Coronary artery (tissue), 2 donors: ENCODE measurements around the gene N4BP2L2.

Experiments used
- DNase-seq: peaks from one replicate; pipeline ENCODE4 v3.0.0-alpha.2; 2017; ENCODE audit warnings: low spot score
- H3K27ac ChIP-seq, 2 donors: fragments of 200-600 bp; sonication (generic); one replicate each; pipeline ENCODE4 v1.5.1; 2016 to 2019
- H3K4me3 ChIP-seq: fragments of 200-600 bp; sonication (generic); 2 replicates; pipeline ENCODE4 v1.5.1; 2016; ENCODE audit warnings: mild to moderate bottlenecking, moderate library complexity
- TF ChIP-seq, protein P1 (sequence below): fragments of 200-600 bp; sonication (generic); IDR thresholded peaks from one replicate; pipeline ENCODE4 v1.5.1; 2019; ENCODE audit warnings: antibody characterized with exemption

Gene N4BP2L2

DNA sequence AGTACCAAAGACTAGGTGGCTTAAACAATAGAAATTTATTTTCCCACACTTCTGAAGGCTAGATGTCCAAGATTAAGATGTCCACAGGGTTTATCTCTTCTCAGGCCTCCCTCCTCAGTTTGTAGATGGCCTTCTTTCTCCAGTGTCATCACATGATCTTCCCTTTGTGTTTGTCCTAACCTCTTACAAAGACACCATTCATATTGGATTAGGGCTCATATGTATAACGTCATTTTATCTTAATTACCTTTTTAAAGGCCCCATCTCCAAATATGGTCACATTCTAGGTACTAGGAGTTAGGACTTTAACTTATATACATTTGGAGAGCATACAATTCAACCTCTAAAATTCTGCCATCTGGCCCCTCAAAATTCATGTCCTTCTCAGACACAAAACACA is 34.3 kb downstream of the N4BP2L2 start:
- H3K27ac ChIP-seq: no peak overlapping the region
- TF ChIP-seq, protein P1, sequence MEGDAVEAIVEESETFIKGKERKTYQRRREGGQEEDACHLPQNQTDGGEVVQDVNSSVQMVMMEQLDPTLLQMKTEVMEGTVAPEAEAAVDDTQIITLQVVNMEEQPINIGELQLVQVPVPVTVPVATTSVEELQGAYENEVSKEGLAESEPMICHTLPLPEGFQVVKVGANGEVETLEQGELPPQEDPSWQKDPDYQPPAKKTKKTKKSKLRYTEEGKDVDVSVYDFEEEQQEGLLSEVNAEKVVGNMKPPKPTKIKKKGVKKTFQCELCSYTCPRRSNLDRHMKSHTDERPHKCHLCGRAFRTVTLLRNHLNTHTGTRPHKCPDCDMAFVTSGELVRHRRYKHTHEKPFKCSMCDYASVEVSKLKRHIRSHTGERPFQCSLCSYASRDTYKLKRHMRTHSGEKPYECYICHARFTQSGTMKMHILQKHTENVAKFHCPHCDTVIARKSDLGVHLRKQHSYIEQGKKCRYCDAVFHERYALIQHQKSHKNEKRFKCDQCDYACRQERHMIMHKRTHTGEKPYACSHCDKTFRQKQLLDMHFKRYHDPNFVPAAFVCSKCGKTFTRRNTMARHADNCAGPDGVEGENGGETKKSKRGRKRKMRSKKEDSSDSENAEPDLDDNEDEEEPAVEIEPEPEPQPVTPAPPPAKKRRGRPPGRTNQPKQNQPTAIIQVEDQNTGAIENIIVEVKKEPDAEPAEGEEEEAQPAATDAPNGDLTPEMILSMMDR: no peak
- H3K4me3 ChIP-seq: no peak overlapping the region
- DNase-seq: no peak

DNA sequence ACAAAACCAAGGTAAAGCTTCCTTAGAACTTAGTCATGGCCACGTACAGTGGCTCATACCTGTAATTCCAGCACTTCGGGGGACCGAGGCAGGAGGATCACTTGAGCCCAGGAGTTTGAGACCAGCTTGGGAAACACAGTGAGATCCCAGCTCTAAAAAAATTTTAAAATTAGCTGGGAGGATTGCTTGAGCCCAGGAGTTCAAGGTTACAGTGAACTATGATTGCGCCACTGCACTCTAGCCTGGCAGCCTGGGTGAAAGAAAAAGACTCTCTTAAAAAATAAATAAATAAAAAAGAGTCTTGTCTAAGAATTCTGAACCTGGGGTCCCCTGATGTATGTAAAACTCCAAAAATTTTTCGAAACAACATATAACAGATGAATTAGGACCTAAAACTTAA is 34.9 kb downstream of the N4BP2L2 start:
- DNase-seq: no peak
- Histone ChIP-seq H3K27ac (no peak overlapping the region), H3K4me3 (no peak overlapping the region)
- TF ChIP-seq, protein P1: no peak

DNA sequence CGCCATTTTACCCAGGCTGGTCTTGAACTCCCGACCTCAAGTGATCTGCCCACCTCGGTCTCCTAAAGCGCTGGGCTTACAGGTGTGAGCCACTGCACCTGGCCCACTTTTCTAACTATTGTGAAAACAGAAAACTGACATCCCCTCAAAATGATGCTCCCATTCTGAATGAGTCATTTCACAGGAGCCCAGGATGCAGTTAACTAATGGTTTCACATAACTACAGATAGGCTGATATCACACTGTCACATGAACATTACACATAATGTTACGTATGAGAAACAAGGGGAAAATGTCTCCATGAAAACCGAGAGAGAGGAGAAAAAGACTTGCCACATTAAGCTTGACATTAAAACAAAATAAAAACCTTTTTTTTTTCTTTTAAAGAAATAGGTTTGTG is 37.5 kb downstream of the N4BP2L2 start:
- TF ChIP-seq, protein P1: no peak
- Histone ChIP-seq H3K27ac (no peak overlapping the region), H3K4me3 (no peak overlapping the region)
- DNase-seq: no peak

DNA sequence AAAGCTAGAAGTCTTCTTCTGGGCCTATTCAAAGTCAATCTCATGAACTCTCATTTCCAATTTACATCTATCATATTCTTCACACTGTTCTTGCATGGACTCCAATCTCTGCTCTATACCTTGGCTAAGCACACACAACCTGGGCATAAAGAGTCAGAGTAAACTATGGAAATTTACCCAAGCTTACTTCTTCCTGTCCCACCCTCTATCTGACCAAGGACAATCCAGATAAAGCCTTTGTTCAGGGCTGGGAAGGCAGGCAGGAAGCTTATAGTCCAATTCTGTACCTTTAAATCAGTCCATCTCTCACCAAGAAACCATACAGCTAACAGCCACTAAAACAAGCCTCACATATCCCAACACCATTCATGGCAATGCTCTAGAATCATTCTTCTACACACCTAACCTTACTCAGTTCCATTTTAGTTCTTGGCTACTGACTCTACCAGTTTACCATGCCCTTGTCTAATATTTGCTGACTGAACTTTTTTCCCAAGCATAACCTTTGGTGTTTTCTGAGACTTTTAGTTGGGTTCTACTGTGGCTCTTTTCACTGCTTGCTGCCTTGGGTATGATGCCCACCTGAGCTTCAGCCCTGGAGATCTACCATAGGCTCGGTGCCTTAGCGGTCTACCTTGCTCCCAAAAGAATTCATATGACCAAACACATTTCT is 38.9 kb downstream of the N4BP2L2 start:
- Histone ChIP-seq H3K4me3 (no peak overlapping the region), H3K27ac (no peak overlapping the region)
- TF ChIP-seq, protein P1: no peak

DNA sequence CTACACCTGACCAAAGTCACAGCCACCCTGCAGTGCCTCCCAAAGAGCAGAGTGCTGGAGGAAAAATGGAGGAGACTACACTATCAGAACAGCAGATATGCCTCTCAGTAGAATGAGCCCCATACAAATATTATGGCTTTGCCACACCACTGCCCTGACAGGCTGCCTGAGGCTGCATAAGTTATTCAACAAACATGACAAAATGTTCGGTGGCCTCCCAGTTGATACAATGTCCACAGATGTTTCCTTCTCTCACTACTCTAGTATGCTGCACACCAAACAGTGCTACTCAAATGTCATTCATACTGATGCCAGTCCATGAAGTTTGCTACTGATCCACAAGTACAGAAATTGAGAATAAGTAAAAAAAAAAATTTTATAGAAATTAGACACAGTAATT is 41.0 kb downstream of the N4BP2L2 start:
- DNase-seq: no peak
- H3K27ac ChIP-seq: no peak overlapping the region
- TF ChIP-seq, protein P1: no peak
- no peak overlapping the region for H3K4me3 ChIP-seq

More for the DNA sequence above, 38.9 kb downstream of the N4BP2L2 start:
- DNase-seq: no peak

DNA sequence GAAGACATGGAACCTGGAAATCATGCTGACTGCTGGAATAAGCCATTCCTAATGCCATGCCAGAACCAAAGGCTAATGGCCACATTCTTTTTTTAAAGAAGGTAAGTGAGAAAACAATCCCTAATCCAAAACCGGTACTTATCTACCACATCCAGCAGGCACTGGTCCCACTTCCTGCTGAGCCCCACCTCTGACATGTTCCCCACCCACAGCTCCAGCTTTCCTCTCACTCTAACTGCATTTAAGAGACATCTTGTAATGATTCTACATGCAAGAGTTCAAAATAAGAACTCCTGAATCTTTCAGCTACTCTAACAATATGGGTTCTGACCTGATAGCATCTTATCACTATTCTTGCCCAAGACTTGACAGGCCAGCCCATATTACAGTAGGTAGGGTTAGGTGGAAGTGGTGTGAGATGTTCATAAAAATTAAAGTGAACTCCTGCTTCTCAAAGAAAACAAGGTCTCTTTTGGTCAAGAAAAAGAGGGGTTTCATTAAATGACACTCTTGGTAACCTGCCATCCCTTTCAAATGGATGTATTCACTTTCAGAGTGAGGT is 41.9 kb downstream of the N4BP2L2 start:
- no peak overlapping the region for H3K27ac ChIP-seq
- H3K4me3 ChIP-seq: no peak overlapping the region
- TF ChIP-seq, protein P1: no peak
- no peak for DNase-seq

DNA sequence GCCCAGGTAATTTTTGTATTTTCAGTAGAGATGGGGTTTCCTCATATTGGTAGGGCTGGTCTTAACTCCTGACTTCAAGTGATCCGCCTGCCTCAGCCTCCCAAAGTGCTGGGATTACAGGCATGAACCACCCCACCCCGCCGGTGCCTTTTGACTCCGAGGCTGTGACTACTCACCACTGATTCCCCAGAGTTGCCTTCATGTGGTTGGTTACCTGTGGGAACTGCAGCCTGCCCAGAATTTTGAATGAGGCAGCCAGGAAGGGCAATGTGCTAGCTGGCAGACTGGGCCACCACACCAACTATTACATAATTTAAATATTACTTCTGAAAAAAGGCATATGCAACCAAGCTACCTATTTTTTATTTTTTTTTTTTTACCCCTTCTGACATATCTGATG is 42.8 kb downstream of the N4BP2L2 start:
- no peak for DNase-seq
- H3K4me3 ChIP-seq: no peak overlapping the region

More for the DNA sequence above, 42.8 kb downstream of the N4BP2L2 start:
- H3K27ac ChIP-seq: no peak overlapping the region
- TF ChIP-seq, protein P1: no peak
